HFF-Myc (cell line): ENCODE measurements around the gene REPS2.

Experiments used
- DNase-seq: peaks from one replicate; pipeline ENCODE4 v3.0.0-alpha.2; 2011; ENCODE audit warnings: low read depth; ENCODE audit errors: extremely low read depth
- H3K4me3 ChIP-seq: replicated peaks from 2 replicates; pipeline ENCODE4 v1.5.1; 2011; ENCODE audit warnings: low read depth, mild to moderate bottlenecking, control low read depth, low read length
- TF ChIP-seq, protein P1 (sequence below): IDR thresholded peaks from 2 replicates; pipeline ENCODE4 v1.5.1; 2012; ENCODE audit warnings: mild to moderate bottlenecking, low read depth, low read length, control low read depth; ENCODE audit errors: missing control alignments

Gene REPS2

DNA sequence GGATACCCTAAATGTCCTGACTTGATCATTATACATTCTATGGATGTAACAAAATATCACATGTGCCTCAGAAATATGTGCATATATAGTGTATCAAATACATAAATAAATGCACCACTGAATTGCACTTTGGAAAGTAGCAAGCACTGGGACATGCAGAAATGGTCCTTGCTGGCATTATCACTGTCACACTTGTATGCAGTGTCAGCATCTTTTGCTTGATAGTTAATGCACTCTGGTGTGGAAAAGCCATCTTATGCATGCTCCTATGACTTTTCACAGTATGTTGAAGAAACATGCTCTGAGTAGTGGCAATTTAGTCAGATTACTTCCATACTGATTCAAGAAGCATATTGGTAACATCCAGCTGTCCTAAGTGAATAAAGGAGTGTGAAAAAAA, 27.5 kb upstream of the REPS2 start:
- TF ChIP-seq, protein P1, sequence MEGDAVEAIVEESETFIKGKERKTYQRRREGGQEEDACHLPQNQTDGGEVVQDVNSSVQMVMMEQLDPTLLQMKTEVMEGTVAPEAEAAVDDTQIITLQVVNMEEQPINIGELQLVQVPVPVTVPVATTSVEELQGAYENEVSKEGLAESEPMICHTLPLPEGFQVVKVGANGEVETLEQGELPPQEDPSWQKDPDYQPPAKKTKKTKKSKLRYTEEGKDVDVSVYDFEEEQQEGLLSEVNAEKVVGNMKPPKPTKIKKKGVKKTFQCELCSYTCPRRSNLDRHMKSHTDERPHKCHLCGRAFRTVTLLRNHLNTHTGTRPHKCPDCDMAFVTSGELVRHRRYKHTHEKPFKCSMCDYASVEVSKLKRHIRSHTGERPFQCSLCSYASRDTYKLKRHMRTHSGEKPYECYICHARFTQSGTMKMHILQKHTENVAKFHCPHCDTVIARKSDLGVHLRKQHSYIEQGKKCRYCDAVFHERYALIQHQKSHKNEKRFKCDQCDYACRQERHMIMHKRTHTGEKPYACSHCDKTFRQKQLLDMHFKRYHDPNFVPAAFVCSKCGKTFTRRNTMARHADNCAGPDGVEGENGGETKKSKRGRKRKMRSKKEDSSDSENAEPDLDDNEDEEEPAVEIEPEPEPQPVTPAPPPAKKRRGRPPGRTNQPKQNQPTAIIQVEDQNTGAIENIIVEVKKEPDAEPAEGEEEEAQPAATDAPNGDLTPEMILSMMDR, result no peak
- DNase-seq, result no peak
- no peak overlapping the region for H3K4me3 ChIP-seq

DNA sequence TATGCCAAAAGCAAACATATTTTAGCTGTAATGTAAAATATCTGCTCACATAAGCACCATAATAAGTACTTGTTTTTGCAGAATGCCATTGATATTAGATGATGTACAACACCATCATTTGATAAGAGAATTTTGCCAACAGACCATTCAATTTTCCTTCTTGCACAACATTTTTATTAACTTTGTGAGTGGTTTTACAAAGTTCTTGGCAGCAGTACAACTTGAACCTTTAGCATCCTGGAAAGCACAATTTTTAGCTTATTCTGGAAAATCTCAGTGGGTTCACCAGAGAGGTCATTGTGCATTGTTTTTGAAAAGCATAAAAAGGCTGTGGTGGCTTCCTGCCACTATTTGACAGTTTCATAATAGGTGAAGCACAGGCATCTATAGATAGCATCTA, 26.4 kb upstream of the REPS2 start:
- TF ChIP-seq, protein P1, result no peak
- no peak overlapping the region for H3K4me3 ChIP-seq
- DNase-seq, result no peak

DNA sequence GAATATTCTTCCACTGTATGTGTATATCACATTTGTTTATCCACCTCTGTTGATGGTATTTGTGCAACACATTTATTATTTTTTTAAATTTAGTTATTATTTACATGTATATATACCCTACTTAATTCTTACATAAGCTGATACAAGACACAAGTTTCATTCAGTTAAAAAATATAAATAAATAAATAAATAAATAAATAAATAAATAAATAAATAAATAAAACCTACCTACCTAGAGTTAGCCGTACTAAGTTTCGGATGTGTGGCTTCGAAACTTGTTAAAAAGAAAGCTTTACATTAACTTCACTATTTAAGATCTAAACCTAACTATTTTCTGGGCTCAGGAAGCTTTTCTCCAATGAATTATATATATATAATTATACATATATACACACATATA, 23.3 kb upstream of the REPS2 start:
- no peak for DNase-seq
- H3K4me3 ChIP-seq, result no peak overlapping the region
- TF ChIP-seq, protein P1, result no peak

DNA sequence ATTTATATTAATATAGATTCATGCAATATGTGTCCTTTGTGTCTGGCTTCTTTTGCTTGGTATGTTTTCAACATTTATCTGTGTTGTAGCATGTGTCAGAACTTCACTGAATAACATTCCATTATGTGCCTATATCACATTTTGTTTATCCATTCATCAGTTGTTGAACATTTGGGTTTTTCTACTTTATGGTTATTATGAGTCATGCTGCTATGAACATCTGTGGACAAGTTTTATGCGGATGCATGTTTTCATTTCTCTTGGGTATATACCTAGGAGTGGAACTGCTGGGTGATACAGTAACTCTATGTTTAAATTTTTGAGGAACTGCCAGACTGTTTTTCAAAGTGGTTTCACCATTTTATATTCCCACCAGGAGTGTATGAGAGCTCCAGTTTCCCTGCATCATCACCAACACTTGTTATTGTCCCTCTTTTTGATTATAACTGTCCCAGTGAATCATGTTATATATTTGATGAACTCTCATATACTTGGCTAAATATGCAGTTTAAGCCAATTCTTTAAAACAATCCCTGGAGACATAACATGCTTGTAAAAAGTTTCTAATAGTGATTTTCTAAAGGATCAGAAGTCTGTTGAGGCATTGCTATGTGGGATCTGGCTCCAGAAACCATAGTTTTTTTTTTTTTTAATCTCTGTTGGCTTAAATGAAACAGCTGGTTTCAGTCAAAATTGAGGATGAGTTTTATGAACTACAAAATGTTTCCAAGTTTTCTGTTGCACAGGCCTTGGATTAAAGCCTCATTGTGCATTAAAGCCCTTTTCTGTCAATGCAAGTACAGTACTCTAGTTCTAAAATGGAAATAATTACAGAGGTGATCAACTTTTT, 21.6 kb upstream of the REPS2 start:
- DNase-seq, result no peak
- TF ChIP-seq, protein P1, result no peak
- H3K4me3 ChIP-seq, result no peak overlapping the region

DNA sequence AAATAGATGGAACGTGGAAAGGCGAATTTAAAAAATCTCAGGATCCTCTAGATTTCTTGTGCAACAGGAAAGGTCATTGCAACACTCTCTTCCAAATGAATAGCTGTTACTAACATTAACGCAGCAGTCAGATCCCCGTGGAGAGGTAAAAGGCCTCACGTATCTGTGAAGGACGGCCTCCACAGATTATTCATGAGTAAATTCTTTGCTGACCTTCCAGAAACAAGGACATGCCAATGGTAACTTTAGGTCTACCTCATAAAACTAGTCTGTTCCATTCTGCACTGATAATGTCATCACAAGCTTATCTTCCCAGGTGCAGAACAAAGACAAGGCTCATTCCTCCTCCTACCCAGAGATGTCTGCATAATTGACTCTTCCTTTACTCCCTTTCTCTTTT, 16.1 kb upstream of the REPS2 start:
- TF ChIP-seq, protein P1, result no peak
- no peak for DNase-seq

DNA sequence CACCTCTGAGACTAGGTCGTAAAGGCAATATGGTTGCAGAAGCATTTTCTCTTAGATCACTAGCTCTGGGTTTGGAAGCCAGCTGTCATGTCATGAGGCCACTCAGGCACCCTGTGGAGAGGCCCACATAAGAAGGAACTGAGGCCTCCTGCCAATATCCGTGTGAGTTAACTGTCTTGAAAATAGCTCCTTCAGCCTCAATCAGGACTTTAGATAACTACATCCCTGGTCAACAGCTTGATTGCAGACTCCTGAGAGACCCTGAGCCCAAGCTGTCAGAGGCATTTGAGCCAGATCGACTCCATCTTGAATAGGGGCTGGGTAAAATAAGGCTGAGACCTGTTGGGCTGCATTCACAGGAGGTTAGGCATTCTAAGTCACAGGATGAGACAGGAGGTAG, 15.1 kb upstream of the REPS2 start:
- no peak overlapping the region for H3K4me3 ChIP-seq
- TF ChIP-seq, protein P1, result no peak
- DNase-seq, result no peak

More for the DNA sequence above, 16.1 kb upstream of the REPS2 start:
- H3K4me3 ChIP-seq, result no peak overlapping the region
